ENCODE data around the gene NCAPD2.
"Not testable (repeated sequence)": the region's sequence is repeated elsewhere in the genome, so short reads cannot be mapped to it uniquely, and the experiment has no call there.

NCAPD2 gene

GRCh38 chr12:6465467-6466183 lies 28.3 kb upstream of the NCAPD2 start:
- DNase-seq (ENCODE audit: low read depth) = no peak

GRCh38 chr12:6466184-6466573 lies 27.7 kb upstream of the NCAPD2 start:
- DNase-seq (ENCODE audit: low read depth) = no peak

DNA sequence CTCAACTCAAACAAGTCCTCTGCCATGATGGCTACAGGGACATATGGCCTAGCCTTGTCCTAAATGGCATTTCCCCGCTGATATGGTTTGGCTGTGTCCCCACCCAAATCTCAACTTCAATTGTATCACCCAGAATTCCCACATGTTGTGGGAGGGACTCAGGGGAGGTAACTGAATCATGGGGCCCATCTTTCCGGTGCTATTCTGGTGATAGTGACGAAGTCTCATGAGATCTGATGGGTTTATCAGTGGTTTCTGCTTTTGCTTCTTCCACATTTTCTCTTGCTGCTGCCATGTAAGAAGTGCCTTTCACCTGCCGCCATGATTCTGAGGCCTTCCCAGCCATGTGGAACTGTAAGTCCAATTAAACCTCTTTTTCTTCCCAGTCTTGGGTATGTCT lies 27.2 kb upstream of the NCAPD2 start:
- DNase-seq (ENCODE audit: low read depth) = not testable (repeated sequence)

- not testable (repeated sequence) for DNase-seq (ENCODE audit: low read depth)
Measured at GRCh38 chr12:6467571-6468282, 26.2 kb upstream of the NCAPD2 start.

DNA sequence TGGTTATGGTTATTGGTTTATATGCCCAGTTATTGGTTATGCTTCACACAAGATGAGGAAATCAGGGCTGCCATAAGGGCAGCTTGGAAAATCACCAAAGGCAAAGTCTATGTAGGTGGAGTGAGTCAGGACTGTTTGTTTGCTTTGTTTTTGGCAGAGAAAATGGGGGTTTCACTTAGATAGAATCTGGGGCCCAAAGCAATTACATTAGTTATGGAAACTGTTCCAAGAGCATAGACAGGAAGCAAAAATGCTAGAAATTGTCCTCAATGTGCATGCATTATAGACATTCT lies 25.7 kb upstream of the NCAPD2 start:
- no peak for DNase-seq (ENCODE audit: low read depth)

DNA sequence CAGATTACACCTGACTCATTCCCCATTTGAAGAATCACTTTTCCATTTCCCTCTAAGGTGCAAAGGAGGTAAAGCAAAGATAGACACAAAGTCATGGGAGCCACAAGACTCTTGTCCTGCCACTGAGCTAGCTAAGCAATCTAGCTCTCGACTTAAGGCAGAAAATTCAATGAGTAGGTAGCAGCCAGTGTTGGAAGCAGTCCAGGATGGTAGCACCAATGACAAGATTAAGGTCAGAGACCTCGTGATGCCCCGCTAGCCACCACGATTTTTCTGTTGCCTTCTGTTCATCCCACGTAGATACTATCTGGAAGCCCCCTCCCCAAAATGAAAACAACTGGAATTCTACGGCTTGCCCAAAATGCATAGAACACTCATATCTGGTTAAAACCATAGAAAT lies 24.8 kb upstream of the NCAPD2 start:
- DNase-seq (ENCODE audit: low read depth) = no peak

DNA sequence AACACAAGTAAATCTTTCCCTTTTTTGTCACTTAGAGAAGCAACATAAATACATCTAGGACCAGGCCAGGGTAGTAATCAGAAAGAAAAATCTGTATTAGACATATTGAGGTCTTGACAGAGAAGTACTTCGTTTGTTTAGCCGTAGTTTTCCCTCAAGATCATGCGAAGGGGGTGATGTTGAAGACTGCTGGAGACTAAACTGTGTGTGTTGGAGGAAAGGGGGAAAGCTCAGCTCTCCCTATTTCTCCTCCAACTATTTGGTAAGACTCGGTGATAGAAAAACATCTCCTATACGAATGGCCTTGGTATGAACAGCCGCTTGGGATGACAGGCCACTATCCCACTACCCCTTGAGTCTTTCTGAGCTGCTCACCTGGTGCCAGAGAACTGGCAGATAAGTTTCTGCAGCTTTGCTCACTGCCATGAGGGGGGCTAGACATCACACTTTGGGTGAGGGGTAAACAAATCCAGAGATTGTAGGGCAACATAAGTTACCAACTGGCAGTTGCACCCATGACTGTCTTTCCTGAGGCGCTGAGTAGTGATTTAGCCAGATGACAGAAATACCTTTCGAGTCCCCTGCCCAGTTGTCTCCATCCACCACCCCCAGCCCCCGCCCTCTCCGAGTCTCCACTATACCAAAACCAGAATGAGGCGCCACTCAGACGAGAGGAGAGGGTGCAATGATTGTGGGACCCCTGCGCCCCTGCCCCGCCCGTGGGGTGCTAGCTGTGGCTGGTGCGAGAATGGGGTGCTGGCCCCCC lies 24.1 kb upstream of the NCAPD2 start:
- no peak for DNase-seq (ENCODE audit: low read depth)

DNA sequence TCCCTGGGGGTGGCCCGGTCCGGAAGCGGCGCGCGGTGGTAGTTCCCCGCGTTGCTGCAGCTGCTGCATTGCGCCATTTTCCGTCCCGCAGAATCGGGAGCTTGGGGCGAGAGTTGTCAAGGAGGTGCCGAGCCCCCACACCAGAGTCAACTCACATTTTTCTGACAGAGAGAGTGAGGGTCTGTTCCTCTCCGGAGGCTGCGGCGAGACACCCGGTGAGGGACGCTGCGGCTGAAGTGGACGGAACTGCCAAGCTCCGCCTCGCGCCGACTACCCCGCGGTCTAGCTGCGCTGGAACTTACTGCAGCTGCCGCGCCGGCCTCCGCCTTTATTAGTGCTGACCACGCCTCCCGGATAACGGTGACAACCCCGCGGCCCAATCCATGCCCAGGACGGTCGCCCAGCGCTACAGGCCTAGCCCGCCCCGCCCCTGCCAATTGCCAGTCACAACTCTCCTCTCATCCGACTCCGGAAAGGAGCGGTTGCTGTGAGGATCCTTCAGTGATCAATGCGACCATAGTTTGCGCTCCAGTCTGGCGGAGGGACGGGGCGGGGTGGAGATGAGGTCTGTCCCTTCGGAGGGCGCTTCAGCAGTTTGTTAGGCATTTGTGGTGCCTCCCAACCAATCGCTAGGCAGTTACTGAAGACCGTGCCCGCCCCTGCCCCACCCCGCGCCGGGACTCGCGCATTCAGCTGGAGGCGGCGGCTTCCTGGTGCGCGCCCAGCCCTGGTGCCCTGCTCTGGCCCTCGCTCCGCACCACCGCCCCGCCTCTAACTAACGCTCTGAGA lies 23.3 kb upstream of the NCAPD2 start, which contains the start of gene VAMP1:
TSS of gene VAMP1 (minus strand) at position 303 of the 789 bp plus-strand sequence. CDS start at position 157, 146 bp downstream.
- DNase-seq (ENCODE audit: low read depth) = peak; percentile 95

DNA sequence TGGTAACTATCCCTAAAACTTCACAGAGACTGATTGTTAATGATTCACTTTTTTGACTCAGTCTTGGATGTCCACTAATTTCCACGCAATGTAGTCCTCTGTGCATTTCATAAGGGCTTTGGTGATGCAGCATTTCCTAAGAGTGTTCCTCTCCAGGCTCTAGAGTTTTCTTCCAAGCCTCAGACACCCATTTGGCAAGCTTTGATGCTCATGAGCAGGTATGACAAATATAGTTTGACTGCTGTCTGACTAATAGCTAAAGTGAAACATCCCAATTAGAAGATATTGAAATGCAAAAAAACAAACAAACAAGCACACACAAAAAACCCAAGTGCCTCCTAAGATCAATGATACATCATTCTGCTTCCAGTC lies 21.9 kb upstream of the NCAPD2 start:
- no peak for DNase-seq (ENCODE audit: low read depth)

- DNase-seq (ENCODE audit: low read depth) = no peak
Measured at GRCh38 chr12:6472491-6472890, 21.4 kb upstream of the NCAPD2 start.

DNA sequence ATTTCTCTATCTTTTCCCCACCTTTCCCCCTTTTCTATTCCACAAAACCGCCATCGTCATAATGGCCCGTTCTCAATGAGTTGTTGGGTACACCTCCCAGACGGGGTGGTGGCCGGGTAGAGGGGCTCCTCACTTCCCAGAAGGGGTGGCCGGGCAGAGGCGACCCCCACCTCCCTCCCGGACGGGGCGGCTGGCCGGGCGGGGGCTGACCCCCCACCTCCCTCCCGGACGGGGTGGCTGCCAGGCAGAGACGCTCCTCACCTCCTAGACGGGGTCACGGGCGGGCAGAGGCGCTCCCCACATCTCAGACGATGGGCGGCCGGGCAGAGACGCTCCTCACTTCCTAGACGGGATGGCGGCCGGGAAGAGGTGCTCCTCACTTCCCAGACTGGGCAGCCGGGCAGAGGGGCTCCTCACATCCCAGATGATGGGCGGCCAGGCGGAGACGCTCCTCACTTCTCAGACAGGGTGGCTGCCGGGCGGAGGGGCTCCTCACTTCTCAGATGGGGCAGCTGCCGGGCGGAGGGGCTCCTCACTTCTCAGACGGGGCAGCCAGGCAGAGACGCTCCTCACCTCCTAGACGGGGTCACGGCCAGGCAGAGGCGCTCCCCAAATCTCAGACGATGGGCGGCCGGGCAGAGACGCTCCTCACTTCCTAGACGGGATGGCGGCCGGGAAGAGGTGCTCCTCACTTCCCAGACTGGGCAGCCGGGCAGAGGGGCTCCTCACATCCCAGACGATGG lies 18.5 kb upstream of the NCAPD2 start:
- not testable (repeated sequence) for DNase-seq (ENCODE audit: low read depth)

DNA sequence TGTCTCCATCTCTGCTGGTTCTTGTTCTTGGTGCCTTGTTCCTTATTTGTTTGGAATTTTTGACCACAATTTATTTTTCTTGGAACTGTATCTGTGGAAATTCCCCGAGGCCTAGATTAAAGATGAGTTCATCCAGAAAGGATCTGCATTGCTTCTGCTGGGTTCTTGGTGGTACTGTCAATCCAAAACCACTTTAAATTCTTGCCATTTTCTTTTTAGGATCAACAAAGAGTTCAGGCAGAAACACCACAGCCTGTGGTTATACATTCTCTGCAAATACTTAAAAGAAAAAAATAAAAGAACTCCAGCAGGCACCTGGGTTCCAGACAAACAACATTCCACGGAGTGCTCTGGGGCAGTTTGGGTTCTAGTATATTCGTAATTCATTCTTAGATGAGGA lies 17.4 kb upstream of the NCAPD2 start:
- no peak for DNase-seq (ENCODE audit: low read depth)

- not testable (repeated sequence) for DNase-seq (ENCODE audit: low read depth)
Measured at GRCh38 chr12:6477601-6478377, 16.1 kb upstream of the NCAPD2 start.

DNA sequence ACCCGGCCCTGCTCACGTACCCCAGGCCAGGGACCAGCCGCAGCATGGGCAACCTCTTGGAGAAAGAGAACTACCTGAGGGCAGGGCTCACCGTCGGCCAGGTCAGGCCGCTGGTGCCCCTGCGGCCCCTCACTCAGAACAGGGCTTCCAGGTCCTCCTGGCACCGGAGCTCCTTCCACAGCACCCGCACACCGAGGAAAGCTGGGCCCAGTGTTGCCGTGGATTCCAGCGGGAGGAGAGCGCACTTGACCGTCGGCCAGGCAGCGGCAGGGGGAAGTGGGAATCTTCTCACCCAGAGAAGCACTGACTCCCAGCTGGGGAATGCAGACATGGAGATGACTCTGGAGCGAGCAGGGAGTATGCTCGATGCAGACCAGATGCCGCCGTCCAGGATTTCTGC lies 15.5 kb upstream of the NCAPD2 start:
- DNase-seq (ENCODE audit: low read depth) = no peak

DNA sequence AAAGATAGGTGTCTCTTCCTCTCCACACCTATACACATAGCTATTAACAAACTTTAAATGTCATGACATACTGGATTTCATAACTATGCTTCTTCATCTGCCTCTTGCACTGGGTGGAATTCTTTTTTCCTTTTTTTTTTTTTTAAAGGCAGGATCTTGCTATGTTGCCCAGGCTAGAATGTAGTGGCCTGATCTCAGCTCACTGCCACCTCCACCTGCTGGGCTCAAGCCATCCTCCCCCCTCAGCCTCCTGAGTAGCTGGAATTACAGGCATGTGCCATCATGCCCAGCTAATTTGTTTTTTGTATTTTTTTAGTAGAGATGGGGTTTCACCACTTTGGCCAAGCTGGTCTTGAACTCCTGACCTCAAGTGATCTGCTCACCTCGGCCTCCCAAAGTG lies 5.7 kb upstream of the NCAPD2 start:
- no peak for DNase-seq (ENCODE audit: low read depth)

GRCh38 chr12:6489449-6489848 lies 4.5 kb upstream of the NCAPD2 start:
- no peak for DNase-seq (ENCODE audit: low read depth)

DNA sequence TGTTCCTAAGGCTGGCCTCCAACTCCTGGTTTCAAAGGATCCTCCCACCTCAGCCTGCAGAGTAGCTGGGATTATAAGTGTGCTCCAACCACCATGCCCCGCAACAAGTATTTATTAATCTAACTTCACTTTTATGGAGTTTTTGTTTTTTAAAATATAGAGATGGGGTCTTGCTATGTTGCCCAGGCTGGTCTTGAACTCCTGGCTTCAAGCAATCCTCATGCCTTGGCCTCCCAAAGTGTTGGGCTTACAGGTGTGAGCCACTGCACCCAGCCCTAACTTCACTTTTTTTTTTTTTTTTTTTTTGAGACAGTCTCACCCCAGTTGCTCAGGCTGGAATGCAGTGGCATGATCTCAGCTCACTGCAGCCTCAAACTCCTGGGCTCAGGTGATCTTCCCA lies 3.2 kb upstream of the NCAPD2 start:
- DNase-seq (ENCODE audit: low read depth) = not testable (repeated sequence)

DNA sequence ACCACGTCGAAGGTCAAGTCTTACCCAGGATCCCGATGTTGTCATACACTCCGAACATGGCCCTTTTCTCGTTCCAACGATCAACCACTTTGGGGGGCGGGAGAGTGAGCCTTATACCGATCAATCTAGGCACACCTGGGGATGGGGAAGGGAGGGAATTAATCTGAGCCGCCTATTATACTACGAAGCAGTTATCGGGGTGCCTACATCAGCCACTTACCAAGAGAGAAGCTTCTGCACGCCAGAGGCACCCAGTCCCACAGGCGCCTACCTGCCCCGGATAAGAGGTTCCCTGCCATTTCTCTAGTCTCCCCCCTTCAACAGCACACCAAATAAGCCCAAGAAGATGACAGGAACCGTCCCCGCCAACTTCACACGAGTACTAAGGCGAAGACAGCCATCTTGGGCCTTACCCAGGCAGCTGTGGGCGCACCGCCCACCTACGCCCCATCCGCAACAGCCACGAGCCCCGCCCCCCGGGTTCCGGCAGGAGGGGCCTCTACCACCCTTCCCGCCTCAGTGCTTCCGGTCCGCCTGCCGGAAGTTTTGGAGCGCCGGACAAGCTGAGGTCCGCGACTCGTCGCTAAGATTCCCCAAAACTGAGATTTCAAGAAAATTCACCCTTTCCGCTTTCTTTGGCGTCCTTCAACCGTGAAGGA lies 935 bp upstream of the NCAPD2 start, which contains the start of gene MRPL51:
TSS of gene MRPL51 (minus strand) at position 425 of the 659 bp plus-strand sequence. CDS start at position 299, 126 bp downstream.
- DNase-seq (ENCODE audit: low read depth) = peak; percentile 96

DNA sequence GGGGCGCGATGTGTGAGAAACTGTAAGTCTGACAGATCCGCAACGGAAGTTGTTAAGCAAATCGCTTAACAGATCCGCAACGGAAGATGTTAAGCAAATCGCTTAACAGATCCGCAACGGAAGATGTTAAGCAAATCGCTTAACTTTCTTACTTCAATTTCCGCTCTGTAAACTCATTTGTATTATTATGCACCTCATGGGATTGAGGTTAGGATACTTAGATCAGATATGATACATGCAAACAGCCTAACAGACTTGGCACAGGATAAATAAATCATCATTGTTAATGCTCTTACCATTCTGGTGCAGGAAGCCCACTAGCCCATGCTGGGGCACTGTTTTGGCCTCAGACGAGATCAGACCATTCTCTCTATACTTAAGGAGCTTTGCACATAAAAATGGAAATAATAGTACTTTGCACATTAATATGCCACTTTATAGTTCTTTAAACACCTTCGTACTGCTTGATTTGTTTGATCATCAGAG lies 399 bp downstream of the NCAPD2 start:
- DNase-seq (ENCODE audit: low read depth) = no peak

DNA sequence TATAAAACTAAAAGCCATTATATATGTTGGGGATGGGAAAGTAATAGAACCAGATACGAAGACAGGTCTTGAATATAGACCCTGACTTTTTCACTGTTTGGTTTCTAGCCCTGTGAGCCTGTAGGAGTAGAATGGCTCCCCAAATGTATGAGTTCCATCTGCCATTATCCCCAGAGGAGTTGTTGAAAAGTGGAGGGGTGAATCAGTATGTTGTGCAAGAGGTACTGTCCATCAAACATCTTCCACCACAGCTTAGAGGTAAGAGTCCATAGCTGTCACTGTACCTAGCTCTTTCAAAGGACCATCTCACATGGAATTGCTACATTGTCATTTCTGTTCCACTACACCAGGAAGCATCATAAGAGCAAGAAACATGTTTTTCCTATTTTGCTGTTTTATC lies 1.1 kb downstream of the NCAPD2 start:
- no peak for DNase-seq (ENCODE audit: low read depth)

Data from activated T-cell treated with anti-CD3 and anti-CD28 coated beads for 1 hour (primary cell).